Stimulated activated CD8-positive, alpha-beta memory T cell treated with anti-CD3 and anti-CD28 coated beads, Interleukin-4, amount 100 ng/mL, for 1 hour (primary cell): ENCODE data around the gene CFHR5.
"Not testable (repeated sequence)": the region's sequence is repeated elsewhere in the genome, so short reads cannot be mapped to it uniquely, and the experiment has no call there.

Experiments
- DNase-seq, 2 donors: peaks; one replicate each; pipeline ENCODE4 v3.0.0-alpha.2; 2020; ENCODE audit warnings: low read depth in 2 of 2, low spot score in 1 of 2

The CFHR5 gene

DNA sequence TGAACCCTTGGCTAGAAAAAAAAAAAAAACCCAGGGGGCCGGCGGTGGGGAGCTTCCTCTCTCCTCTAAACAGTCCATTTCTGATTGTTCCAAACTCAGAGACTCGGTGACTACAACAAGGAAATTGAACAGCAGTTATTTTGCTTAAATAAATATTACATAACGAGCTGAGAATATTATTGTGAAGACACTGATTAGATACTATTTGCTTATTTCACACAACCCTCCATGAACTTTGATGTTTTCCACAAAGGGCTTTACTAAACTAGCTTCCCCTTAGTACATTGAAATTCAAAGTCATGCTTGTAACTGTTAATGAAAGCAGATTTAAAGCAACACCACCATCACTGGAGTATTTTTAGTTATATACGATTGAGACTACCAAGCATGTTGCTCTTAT, at the start of gene CFHR5:
TSS of gene CFHR5 (plus strand) at position 279 of the 400 bp plus-strand sequence. CDS start at position 388, 109 bp downstream.
- DNase-seq, result no peak

DNA sequence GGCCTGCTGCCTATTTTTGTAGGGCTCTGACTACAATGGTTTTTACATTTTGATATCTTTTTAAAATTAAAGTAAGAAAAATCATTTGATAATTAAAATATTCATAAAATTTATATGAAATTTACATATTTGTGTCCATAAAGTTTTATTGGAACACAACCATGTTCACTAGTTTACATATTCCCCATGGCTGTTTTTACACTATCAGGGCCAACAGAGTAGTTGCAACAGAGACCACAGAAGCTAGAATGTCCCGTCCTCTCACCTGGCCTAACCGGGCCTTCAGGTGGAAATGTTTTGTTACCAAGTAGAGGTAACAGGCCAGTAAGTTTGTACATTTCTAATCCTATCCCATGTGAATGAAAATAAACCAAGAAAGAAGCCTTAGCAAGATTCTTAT, 44.5 kb upstream of the CFHR5 start:
- DNase-seq, result not testable (repeated sequence)

DNA sequence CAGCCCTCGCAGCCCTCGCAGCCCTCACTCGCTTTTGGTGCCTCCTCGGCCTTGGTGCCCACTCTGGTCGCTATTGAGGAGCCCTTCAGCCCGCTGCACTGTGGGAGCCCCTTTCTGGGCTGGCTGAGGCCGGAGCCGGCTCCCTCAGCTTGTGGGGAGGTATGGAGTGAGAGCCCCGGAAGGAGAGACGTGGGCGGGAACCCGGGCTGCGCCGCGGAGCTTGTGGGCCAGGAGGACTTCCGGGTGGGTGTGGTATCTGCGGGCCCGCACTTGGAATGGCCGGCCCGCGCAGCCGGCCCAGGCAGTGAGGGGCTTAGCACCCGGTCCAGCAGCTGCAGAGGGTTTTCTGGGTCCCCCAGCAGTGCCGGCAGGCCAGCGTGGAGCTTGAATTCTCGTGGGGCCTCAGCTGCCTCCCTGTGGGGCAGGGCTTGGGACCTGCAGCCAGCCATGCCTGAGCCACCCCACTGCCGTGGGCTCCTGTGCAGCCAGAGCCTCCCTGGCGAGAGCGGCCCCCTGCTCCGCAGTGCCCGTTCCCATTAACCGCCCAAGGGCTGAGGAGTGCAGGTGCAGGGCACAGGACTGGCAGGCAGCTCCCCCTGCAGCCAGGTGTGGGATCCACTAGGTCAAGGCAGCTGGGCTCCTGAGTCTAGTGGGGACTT, 43.7 kb upstream of the CFHR5 start:
- no peak for DNase-seq

DNA sequence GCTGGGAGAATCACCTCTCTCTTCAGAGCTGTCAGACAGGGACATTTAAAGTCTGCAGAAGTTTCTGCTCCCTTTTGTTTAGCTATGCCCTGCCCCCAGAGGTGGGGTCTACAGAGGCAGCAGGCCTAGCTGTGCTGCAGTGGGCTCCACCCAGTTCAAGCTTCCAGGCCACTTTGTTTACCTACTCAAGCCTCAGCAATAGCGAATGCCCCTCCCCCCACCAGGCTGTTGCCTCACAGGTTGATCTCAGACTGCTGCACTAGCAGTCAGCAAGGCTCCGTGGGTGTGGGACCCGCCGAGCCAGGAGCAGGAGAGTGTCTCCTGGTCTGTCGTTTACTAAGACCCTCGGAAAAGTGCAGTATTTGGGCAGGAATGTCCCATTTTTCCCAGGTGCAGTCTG, 35.9 kb upstream of the CFHR5 start:
- not testable (repeated sequence) for DNase-seq

DNA sequence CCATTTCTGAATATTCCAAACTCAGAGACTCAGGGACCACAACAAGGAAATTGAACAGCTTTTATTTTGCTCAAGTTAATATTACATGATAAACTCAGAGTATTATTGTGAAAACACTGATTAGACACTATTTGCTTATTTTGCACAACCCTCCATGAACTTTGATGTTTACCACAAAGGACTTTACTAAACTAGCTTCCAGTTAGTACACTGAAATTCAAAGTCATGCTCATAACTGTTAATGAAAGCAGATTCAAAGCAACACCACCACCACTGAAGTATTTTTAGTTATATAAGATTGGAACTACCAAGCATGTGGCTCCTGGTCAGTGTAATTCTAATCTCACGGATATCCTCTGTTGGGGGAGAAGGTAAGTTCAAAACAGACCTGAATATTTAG, 33.8 kb upstream of the CFHR5 start, which contains the start of gene CFHR2:
TSS of gene CFHR2 (plus strand) at position 171 of the 400 bp plus-strand sequence. CDS start at position 314, 143 bp downstream.
- not testable (repeated sequence) for DNase-seq

DNA sequence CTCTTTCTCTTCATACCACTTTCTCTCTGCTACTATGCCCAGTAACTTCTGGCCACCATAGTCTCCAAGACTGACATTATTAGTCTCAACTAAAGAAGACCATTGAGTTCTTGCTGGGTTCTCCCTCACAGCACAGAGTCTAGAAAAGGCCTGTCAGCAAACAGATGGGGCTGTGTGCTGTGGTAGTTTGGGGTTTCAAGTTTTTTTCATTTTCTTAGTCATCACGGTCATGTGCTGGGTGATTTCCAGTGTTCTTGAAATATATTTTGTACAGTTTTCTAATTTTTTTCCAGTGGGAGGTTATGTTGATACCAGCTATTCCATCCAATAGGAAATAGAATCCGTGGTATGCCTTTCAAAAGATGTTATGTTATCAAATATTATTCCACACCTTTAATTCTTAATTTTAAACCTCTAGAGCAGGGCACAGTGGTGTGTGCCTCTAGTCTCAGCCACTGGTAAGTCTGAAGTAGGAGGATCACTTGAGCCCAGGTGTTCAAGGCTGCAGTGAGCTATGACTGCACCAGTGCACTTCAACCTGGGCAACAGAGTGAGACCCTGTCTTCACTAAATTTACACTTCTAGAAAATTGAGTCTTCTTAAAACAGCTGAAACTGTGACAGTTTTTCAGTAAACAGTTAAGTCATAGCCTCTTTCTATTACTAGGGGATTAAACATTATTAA, 25.5 kb upstream of the CFHR5 start:
- DNase-seq, result no peak

DNA sequence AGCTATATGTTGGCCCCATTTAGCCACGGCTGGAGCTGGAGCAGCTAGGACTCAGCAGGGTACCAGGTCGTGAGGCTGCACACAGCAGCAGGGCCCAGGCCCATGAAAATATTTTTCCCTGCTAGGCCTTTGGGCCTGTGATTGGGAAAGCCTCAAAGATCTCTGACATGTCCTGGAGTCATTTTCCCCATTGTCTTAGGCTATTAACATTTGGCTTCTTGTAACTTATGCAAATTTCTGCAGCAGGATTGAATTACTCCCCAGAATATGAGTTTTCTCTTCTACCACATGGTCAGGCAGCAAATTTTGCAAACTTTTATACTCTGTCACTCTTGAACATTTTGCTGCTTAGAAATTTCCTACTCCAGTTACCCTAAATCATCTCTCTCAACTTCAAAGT, 22.6 kb upstream of the CFHR5 start:
- DNase-seq, result no peak

DNA sequence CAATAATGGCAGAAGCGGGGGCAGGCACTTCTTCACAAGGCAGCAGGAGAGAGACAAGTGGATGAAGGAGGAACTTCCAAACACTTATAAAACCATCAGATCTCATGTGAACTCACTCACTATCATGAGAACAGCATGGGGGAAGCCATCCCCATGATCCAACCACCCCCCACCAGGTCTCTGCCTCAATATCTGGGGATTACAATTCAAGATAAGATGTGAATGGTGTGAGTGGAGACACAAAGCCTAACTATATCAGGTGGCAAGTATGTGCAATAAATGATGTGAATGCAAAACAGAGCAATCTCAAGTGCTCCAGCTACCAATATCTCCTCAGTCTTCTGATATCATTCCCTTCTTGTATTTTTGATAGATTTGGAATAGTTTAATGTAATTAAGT, 21.4 kb upstream of the CFHR5 start:
- no peak for DNase-seq

DNA sequence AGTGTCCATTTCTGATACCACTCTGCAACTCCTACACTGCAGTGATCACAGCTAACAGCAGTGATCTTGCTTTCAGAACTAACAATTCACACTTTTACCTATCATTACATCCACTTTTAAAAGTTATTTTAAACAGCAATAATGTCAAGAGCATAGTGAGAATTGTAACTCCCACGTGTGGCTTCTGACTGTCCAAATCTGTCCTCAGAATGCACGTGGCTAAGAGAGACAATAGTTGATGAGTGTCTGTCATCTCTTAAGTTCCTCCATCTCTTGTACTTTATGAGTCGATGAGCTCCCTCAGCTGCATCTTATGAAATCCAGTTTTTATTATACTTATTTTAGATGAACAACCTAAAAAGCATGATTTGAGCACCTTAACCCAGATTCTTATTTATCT, 16.5 kb upstream of the CFHR5 start:
- no peak for DNase-seq

DNA sequence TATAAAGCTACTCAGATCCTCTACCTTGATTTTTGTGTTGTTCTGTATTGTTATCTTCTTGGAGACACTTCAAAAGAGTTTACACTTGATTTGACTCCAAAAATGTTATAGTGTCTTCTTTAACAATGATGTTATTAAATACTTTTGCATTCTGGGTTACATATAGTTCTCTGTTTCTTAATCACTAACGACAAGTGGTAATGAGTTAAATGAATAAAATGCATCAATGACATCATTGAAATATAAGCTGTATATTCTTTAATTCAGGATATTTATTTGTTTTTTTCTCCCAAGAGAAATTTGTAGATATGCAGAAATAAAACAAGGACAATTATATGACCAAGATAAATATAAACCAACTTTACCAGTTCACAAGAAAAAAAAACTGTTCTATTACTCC, 7.2 kb upstream of the CFHR5 start:
- no peak for DNase-seq

DNA sequence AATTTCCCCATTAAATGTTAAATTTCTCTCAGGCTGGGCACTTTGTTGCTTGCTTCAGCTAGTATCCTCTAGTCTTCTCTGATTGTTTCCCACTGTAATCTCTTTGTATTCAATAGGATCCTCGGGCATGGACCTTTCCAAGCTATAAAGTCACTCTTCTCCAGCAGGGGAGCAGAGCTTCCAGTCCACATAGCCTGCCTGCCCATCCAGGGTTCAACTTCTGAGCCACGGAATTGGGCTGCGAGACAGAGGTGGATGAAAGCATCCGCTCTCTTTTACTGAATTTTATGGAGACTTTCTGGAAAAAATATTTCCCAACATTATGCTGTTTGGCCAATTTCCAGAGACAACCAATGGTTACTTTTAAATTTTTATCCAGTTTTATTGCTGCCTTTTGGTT, 1.1 kb upstream of the CFHR5 start:
- no peak for DNase-seq

DNA sequence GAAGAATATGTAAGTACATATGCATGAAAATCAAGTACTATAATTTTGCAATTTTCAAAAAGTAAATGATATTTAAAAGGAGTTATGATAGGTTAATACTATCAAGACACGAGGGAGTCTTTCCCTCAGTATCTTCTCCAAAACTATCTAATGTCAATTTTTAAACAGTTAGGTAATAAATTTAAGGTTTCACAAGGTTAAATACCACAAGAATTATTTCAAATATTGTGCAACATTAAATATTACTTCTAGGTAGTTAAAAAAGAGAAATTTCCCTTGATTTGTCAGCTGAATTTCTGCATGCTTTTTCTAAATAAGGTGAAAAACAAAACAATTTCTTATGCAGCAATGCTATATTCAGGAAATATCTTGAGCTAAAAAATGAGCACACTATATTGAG, 3.5 kb downstream of the CFHR5 start:
- DNase-seq, result no peak

DNA sequence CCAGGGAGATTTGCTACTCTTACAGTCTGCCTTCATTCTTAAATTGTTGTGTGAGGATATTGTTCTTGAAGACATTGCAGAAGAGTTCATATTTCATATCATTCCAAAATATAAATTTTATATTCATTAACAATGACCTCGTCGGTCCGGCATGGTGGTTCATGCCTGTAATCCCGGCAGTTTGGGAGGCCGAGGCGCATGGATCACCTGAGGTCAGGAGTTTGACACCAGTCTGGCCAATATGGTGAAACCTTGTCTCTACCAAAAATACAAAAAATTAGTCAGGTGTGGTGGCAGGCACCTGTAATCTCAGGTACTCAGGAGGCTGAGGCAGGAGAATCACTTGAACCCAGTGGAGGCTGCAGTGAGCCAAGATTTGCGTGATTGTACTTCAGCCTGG, 4.9 kb downstream of the CFHR5 start:
- DNase-seq, result not testable (repeated sequence)

DNA sequence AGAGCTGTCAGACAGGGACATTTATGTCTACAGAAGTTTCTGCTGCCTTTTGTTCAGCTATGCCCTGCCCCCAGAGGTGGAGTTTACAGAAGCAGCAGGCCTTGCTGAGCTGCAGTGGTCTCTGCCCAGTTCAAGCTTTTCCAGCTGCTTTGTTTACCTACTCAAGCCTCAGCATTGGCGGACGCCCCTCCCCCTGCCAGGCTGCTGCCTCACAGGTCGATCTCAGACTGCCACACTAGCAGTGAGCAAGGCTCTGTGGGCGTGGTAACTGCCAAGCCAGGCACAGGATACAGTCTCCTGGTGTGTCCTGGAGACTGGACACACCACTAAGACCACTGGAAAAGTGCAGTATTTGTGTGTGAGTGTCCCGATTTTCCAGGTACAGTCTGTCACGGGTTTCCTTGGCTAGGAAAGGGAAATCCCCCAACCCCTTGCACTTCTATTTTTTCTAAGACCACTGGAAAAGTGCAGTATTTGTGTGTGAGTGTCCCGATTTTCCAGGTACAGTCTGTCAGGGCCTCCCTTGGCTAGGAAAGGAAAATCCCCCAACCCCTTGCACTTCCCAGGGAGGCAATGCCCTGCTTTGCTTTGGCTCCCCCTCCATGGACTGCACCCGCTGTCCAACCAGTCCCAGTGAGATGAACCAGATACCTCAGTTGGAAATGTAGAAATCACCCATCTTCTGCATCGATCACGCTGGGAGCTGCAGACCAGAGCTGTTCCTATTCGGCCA, 14.7 kb downstream of the CFHR5 start:
- DNase-seq, result not testable (repeated sequence)

DNA sequence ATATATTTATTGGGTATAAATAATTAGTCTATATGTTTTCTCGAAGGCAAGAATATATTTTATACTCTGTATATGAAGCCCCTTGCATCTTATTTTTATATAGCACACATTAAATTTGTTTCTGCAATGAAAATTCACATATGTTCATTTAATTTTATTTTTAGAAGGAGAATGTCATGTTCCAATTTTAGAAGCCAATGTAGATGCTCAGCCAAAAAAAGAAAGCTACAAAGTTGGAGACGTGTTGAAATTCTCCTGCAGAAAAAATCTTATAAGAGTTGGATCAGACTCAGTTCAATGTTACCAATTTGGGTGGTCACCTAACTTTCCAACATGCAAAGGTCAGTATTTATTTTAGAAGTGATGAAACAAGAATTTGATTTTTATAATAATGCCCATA, 16.6 kb downstream of the CFHR5 start:
- DNase-seq, result no peak

DNA sequence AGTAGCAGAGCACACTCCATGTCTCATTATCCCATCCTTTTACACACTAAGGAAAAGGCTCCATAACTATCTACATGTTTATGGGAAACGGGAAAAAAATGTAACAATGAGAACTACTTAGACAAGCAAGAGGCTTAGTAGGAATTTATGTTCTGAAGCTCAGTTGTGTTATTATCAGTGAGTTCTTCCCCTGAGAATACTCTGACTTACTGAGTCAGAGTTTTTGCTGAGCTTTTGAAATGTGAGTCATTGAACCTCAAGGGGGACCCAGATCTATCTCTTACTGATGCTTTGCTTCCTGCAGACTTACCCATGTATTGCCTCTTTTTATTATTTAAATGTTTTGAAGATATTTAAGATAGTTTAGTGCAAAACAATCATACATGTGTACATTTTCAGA, 20.1 kb downstream of the CFHR5 start:
- no peak for DNase-seq

DNA sequence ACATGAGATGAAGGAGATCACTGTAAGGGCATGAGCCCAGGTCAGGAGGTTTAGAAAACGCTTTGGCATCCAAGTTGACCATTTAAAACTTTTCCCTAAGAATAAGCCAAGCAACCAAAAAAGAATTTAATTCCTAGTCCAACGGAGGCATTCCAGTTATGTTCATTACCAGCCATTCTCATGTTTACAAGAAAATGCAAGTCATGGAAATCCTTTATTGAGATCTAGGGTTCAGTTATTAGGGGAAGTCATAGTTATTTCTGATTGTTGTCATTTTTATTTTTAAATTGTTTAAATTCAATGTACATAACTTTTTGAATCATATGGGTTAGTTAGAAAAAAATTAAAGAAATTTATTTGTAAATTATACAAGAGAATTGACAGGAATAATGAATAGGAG, 24.5 kb downstream of the CFHR5 start:
- no peak for DNase-seq

DNA sequence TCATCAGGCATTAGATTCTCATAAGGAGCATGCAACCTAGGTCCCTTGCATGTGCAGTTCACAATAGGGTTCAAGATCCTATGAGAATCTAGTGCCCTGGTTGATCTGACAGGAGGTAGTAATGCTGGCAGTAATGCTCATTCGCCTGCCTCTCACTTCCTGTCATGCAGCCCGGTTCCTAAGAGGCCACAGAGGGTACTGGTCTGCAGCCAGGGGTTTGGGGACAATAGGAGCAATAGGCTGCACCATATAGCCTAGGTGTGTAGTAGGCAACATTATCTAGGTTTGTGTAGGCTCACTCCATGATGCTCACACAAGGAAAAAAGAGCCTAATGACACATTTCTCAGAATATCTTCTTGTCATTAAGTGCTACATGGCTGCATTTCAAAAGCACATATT, 25.8 kb downstream of the CFHR5 start:
- DNase-seq, result no peak

DNA sequence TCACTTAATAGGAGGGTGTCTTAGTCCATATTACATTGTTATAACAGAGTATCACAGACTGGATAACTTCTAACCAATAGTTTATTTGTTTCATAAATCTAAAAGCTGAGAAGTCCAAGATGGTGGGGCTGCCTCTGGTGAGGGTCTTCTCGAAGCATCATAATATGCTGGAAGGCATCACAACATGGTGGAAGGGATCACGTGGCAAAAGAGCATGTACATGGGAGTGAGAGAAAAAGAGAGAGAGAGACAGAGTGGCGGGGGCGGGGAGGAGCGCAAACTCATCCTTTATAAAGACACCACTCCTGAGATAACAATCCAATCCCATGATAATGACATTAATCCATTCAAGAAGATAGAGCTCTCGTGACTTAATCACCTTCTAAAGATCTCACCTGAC, 31.5 kb downstream of the CFHR5 start:
- no peak for DNase-seq

DNA sequence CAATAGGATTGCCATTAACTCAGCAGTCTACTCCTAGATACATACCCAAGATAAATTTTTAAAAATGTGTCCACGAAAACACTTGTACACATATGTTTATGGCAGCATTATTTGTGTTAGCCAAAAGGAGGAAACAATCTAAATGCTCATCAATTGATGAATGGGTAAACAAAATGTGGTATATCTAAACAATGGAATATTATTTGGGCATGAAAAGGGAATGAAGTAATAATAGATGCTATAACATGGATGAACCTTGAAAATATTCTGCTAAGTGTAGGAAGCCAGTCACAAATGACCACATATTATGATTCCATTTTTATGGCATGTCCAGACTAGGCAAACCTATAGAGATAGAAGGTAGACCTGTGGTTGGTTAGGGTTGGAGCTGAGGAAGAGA, 34.3 kb downstream of the CFHR5 start:
- no peak for DNase-seq

DNA sequence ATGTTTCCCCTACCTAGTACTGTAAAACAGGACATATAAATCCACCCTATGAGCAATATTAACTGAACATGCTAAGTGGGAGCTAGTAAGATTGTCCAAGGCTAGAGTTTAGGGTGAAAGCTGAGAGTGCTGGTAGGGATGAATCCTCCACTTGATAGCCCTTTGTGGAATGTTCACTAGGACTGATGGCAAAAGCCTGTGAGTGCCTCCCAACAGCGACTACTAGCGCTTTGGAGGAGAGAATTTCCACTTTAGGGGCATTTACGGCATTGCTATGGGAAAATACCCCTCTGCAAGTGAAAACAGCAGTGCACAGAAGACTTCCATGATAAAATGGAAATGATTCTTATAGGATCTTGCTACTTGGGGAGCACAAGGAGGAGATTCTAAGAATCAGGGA, 35.9 kb downstream of the CFHR5 start:
- DNase-seq, result no peak

DNA sequence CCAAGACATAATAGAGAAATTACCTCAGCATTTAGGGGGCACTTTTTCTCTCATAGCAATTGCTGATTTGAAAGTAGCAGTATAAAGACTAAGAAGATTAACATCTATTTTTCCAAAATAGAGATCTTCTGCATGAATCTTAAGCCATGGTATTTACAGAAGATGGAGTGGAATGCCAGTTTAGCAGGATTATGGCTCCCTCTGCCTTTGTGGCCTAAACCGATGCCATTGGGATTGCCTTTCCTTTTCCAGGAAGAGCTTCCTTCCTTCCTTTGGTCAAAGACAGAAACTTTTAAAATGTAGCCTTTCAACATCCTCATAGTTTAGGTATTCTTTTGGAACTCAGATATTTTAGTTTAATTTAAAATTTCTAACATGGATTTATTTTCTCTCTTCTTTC, 39.4 kb downstream of the CFHR5 start:
- no peak for DNase-seq
